ENCODE results near the gene OCA2.

GRCh38 chr15:28107904-28108275 lies 8.8 kb upstream of the OCA2 start:
- TF ChIP-seq CTCF (IDR thresholded peaks at IDR 0.05): no peak
- no peak for TF ChIP-seq POLR2A (IDR thresholded peaks at IDR 0.05)
- no peak for TF ChIP-seq POLR2AphosphoS5 (IDR thresholded peaks at IDR 0.05)
- no peak for TF ChIP-seq EP300 (IDR thresholded peaks at IDR 0.05)
